ENCODE data around the gene LCOR.

LCOR gene

DNA sequence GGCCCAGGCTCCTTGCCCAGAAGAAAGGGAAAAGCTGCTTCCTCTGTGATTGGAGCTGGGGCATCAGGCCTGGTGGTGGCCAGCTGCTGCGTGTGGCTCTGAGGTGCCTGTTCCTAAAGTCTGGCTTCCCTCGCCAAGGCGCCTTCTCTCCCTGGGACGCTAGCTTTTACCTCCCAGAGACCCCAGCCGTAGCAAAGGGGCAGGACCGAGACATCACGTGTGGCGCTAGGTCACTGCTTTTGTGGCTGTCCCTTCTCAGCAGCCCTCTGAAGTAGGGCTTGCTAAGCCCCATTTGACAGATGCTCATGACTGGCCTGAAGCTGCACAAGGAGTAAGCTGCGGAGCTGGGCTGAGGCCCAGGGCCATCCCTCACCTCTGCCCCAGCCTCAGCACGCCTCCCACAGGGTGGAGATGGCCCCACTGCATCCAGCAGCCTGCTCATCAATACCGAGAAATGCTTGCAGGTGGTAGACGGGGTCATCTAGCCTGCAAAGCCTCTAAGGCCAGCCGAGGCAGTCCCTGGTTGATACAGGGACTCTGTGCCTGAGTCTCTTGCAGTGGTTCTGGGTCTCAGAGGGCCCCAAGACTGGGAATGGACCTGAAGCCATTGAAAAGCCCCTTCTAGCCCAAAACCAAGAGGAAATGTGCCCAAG lies 171.2 kb downstream of the LCOR start:
- DNase-seq = no peak
- Histone ChIP-seq H3K36me3 (ENCODE audit: control insufficient read depth, insufficient read depth, low read length) (no peaks in the 10 kb centered on the region), H3K27me3 (replicated peaks; ENCODE audit: control insufficient read depth, insufficient read depth, low read length, poor library complexity, severe bottlenecking) (peaks cover 3% of the 10 kb centered on the region), H3K4me3 (ENCODE audit: insufficient read depth, low read depth, low read length, poor library complexity, severe bottlenecking) (no peak overlapping the region), H3K4me1 (ENCODE audit: control insufficient read depth, insufficient read depth, low read length, poor library complexity, severe bottlenecking) (no peaks in the 10 kb centered on the region), H3K9me3 (ENCODE audit: control insufficient read depth, low read length) (no peaks in the 10 kb centered on the region), H3K27ac (ENCODE audit: insufficient read depth, low read length, poor library complexity, severe bottlenecking) (no peak overlapping the region)

DNA sequence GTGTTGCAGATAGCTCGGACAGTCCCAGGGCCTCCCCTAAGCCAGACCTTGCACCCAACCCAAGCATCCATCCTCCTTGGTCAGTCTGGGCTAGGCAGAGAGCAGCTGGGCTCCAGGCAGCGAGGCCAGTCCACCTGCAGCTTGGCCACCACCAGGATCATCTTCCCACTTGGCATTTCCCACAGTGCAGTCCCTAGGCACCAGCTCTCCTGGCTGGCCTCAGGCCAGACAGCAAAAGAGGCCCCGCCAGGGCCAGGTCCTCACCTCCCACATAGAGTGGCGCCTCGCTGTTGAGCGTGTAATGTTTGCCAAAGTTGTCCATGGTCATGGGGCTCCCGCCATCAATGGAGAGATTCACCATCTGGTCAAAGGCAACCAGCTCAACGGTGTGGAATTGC lies 171.7 kb downstream of the LCOR start:
- no peak for DNase-seq
- Histone ChIP-seq H3K27ac (ENCODE audit: insufficient read depth, low read length, poor library complexity, severe bottlenecking) (no peak overlapping the region), H3K9me3 (ENCODE audit: control insufficient read depth, low read length) (no peaks in the 10 kb centered on the region), H3K27me3 (replicated peaks; ENCODE audit: control insufficient read depth, insufficient read depth, low read length, poor library complexity, severe bottlenecking) (peaks cover 3% of the 10 kb centered on the region), H3K4me3 (ENCODE audit: insufficient read depth, low read depth, low read length, poor library complexity, severe bottlenecking) (no peak overlapping the region), H3K36me3 (ENCODE audit: control insufficient read depth, insufficient read depth, low read length) (no peaks in the 10 kb centered on the region), H3K4me1 (ENCODE audit: control insufficient read depth, insufficient read depth, low read length, poor library complexity, severe bottlenecking) (no peaks in the 10 kb centered on the region)

GRCh38 chr10:97004591-97004990 lies 172.5 kb downstream of the LCOR start:
- DNase-seq = no peak
- H3K4me3 ChIP-seq (ENCODE audit: insufficient read depth, low read depth, low read length, poor library complexity, severe bottlenecking) = no peak overlapping the region
- H3K9me3 ChIP-seq (ENCODE audit: control insufficient read depth, low read length) = no peaks in the 10 kb centered on the region
- no peaks in the 10 kb centered on the region for H3K4me1 ChIP-seq (ENCODE audit: control insufficient read depth, insufficient read depth, low read length, poor library complexity, severe bottlenecking)
- H3K27ac ChIP-seq (ENCODE audit: insufficient read depth, low read length, poor library complexity, severe bottlenecking) = no peak overlapping the region
- H3K36me3 ChIP-seq (ENCODE audit: control insufficient read depth, insufficient read depth, low read length) = no peaks in the 10 kb centered on the region
- H3K27me3 ChIP-seq (replicated peaks; ENCODE audit: control insufficient read depth, insufficient read depth, low read length, poor library complexity, severe bottlenecking) = peaks cover 3% of the 10 kb centered on the region

- H3K4me1 ChIP-seq (ENCODE audit: control insufficient read depth, insufficient read depth, low read length, poor library complexity, severe bottlenecking) = no peaks in the 10 kb centered on the region
- no peaks in the 10 kb centered on the region for H3K36me3 ChIP-seq (ENCODE audit: control insufficient read depth, insufficient read depth, low read length)
- no peak for DNase-seq
These were observed 173.3 kb downstream of the LCOR start for GRCh38 chr10:97005349-97005748.

DNA sequence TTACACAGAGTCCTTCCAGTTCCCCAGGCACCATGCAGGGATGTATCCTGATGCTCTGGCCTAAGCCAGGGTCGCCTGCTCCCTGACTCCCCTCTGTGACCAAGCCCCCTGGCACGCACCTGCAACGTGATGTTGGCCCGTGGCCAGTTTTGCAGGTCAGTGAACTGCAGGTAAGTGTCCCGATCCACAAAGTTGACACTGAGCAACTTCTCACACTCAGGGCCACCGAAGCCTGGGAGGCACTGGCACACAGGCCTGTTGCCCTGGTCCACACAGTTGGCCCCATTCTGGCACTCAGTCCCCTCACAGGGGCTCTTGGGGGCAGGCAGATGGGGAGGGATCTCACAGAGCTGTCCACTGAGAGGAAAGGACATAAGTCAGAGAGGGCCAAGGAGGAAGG lies 174.3 kb downstream of the LCOR start:
- H3K27ac ChIP-seq (ENCODE audit: insufficient read depth, low read length, poor library complexity, severe bottlenecking) = no peak overlapping the region
- H3K4me1 ChIP-seq (ENCODE audit: control insufficient read depth, insufficient read depth, low read length, poor library complexity, severe bottlenecking) = no peaks in the 10 kb centered on the region
- peaks cover 3% of the 10 kb centered on the region for H3K27me3 ChIP-seq (replicated peaks; ENCODE audit: control insufficient read depth, insufficient read depth, low read length, poor library complexity, severe bottlenecking)
- no peak for DNase-seq
- H3K9me3 ChIP-seq (ENCODE audit: control insufficient read depth, low read length) = no peaks in the 10 kb centered on the region
- H3K36me3 ChIP-seq (ENCODE audit: control insufficient read depth, insufficient read depth, low read length) = no peaks in the 10 kb centered on the region
- no peak overlapping the region for H3K4me3 ChIP-seq (ENCODE audit: insufficient read depth, low read depth, low read length, poor library complexity, severe bottlenecking)

More at GRCh38 chr10:97005349-97005748, 173.3 kb downstream of the LCOR start:
- H3K9me3 ChIP-seq (ENCODE audit: control insufficient read depth, low read length) = no peaks in the 10 kb centered on the region
- H3K27me3 ChIP-seq (replicated peaks; ENCODE audit: control insufficient read depth, insufficient read depth, low read length, poor library complexity, severe bottlenecking) = peaks cover 3% of the 10 kb centered on the region
- H3K27ac ChIP-seq (ENCODE audit: insufficient read depth, low read length, poor library complexity, severe bottlenecking) = no peak overlapping the region
- H3K4me3 ChIP-seq (ENCODE audit: insufficient read depth, low read depth, low read length, poor library complexity, severe bottlenecking) = no peak overlapping the region

DNA sequence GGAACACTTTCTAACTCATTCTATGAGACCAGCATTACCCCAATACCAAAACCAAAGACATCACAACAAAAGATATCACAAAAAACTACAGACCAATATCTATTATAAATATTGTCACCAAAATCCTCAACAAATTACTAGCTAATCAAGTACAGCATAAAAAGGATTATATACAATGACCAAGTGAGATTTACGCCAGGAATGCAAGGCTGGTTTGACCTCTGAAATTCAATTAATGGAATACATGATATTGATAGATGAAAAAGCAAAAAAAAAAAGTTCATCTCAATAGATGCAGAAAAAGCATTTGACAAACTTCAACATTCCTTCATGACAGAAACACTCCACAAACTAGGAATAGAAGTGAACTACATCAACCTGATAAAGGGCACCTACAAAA lies 175.3 kb downstream of the LCOR start:
- H3K4me3 ChIP-seq (ENCODE audit: insufficient read depth, low read depth, low read length, poor library complexity, severe bottlenecking) = no peak overlapping the region
- no peak for DNase-seq
- H3K27ac ChIP-seq (ENCODE audit: insufficient read depth, low read length, poor library complexity, severe bottlenecking) = no peak overlapping the region
- H3K9me3 ChIP-seq (ENCODE audit: control insufficient read depth, low read length) = no peaks in the 10 kb centered on the region
- H3K36me3 ChIP-seq (ENCODE audit: control insufficient read depth, insufficient read depth, low read length) = no peaks in the 10 kb centered on the region
- peaks cover 3% of the 10 kb centered on the region for H3K27me3 ChIP-seq (replicated peaks; ENCODE audit: control insufficient read depth, insufficient read depth, low read length, poor library complexity, severe bottlenecking)
- H3K4me1 ChIP-seq (ENCODE audit: control insufficient read depth, insufficient read depth, low read length, poor library complexity, severe bottlenecking) = no peaks in the 10 kb centered on the region

- Histone ChIP-seq H3K4me3 (ENCODE audit: insufficient read depth, low read depth, low read length, poor library complexity, severe bottlenecking) (no peak overlapping the region), H3K36me3 (ENCODE audit: control insufficient read depth, insufficient read depth, low read length) (no peaks in the 10 kb centered on the region), H3K27ac (ENCODE audit: insufficient read depth, low read length, poor library complexity, severe bottlenecking) (no peak overlapping the region), H3K27me3 (replicated peaks; ENCODE audit: control insufficient read depth, insufficient read depth, low read length, poor library complexity, severe bottlenecking) (peaks cover 3% of the 10 kb centered on the region), H3K4me1 (ENCODE audit: control insufficient read depth, insufficient read depth, low read length, poor library complexity, severe bottlenecking) (no peaks in the 10 kb centered on the region), H3K9me3 (ENCODE audit: control insufficient read depth, low read length) (no peaks in the 10 kb centered on the region)
- no peak for DNase-seq
These were observed 178.7 kb downstream of the LCOR start for GRCh38 chr10:97010695-97011206.

- H3K27me3 ChIP-seq (replicated peaks; ENCODE audit: control insufficient read depth, insufficient read depth, low read length, poor library complexity, severe bottlenecking) = peaks cover 3% of the 10 kb centered on the region
- no peaks in the 10 kb centered on the region for H3K36me3 ChIP-seq (ENCODE audit: control insufficient read depth, insufficient read depth, low read length)
- no peaks in the 10 kb centered on the region for H3K9me3 ChIP-seq (ENCODE audit: control insufficient read depth, low read length)
- no peak for DNase-seq
- H3K4me3 ChIP-seq (ENCODE audit: insufficient read depth, low read depth, low read length, poor library complexity, severe bottlenecking) = no peak overlapping the region
- H3K4me1 ChIP-seq (ENCODE audit: control insufficient read depth, insufficient read depth, low read length, poor library complexity, severe bottlenecking) = no peaks in the 10 kb centered on the region
- H3K27ac ChIP-seq (ENCODE audit: insufficient read depth, low read length, poor library complexity, severe bottlenecking) = no peak overlapping the region
These were observed 179.3 kb downstream of the LCOR start for GRCh38 chr10:97011397-97011796.

- peaks cover 2% of the 10 kb centered on the region for H3K4me1 ChIP-seq (ENCODE audit: control insufficient read depth, insufficient read depth, low read length, poor library complexity, severe bottlenecking)
- H3K27me3 ChIP-seq (replicated peaks; ENCODE audit: control insufficient read depth, insufficient read depth, low read length, poor library complexity, severe bottlenecking) = peaks cover 3% of the 10 kb centered on the region
- no peak overlapping the region for H3K27ac ChIP-seq (ENCODE audit: insufficient read depth, low read length, poor library complexity, severe bottlenecking)
These were observed 180.4 kb downstream of the LCOR start for GRCh38 chr10:97012470-97012869.

GRCh38 chr10:97013568-97013967 lies 181.5 kb downstream of the LCOR start:
- Histone ChIP-seq H3K36me3 (ENCODE audit: control insufficient read depth, insufficient read depth, low read length) (no peaks in the 10 kb centered on the region), H3K4me3 (ENCODE audit: insufficient read depth, low read depth, low read length, poor library complexity, severe bottlenecking) (no peak overlapping the region), H3K9me3 (ENCODE audit: control insufficient read depth, low read length) (no peaks in the 10 kb centered on the region), H3K27me3 (replicated peaks; ENCODE audit: control insufficient read depth, insufficient read depth, low read length, poor library complexity, severe bottlenecking) (no peaks in the 10 kb centered on the region), H3K27ac (ENCODE audit: insufficient read depth, low read length, poor library complexity, severe bottlenecking) (no peak overlapping the region), H3K4me1 (ENCODE audit: control insufficient read depth, insufficient read depth, low read length, poor library complexity, severe bottlenecking) (peaks cover 2% of the 10 kb centered on the region)
- DNase-seq = no peak

More at GRCh38 chr10:97012470-97012869, 180.4 kb downstream of the LCOR start:
- no peak for DNase-seq
- H3K4me3 ChIP-seq (ENCODE audit: insufficient read depth, low read depth, low read length, poor library complexity, severe bottlenecking) = no peak overlapping the region
- no peaks in the 10 kb centered on the region for H3K36me3 ChIP-seq (ENCODE audit: control insufficient read depth, insufficient read depth, low read length)
- H3K9me3 ChIP-seq (ENCODE audit: control insufficient read depth, low read length) = no peaks in the 10 kb centered on the region

All from effector memory CD4-positive, alpha-beta T cell (primary cell).